ENCODE measurements around the gene DBI.
"Not testable (repeated sequence)": the region's sequence is repeated elsewhere in the genome, so short reads cannot be mapped to it uniquely, and the experiment has no call there.

DBI gene

GRCh38 chr2:119365436-119365835 is 1.3 kb upstream of the DBI start:
- DNase-seq (ENCODE audit: low spot score): no peak

GRCh38 chr2:119366161-119366648 is 572 bp upstream of the DBI start:
- DNase-seq (ENCODE audit: low spot score): peak; percentile 34

GRCh38 chr2:119367472-119368099 is 809 bp downstream of the DBI start:
- no peak for DNase-seq (ENCODE audit: low spot score)

GRCh38 chr2:119369845-119370244 is 3.1 kb downstream of the DBI start:
- no peak for DNase-seq (ENCODE audit: low spot score)

- DNase-seq (ENCODE audit: low spot score): no peak
Measured at GRCh38 chr2:119371111-119371510, 4.3 kb downstream of the DBI start.

- DNase-seq (ENCODE audit: low spot score): no peak
Measured at GRCh38 chr2:119372778-119373568, 6.2 kb downstream of the DBI start.

GRCh38 chr2:119373907-119374745 is 7.3 kb downstream of the DBI start:
- not testable (repeated sequence) for DNase-seq (ENCODE audit: low spot score)

- not testable (repeated sequence) for DNase-seq (ENCODE audit: low spot score)
Measured at GRCh38 chr2:119376406-119376805, 9.6 kb downstream of the DBI start.

GRCh38 chr2:119376810-119377209 is 10.0 kb downstream of the DBI start:
- DNase-seq (ENCODE audit: low spot score): no peak

GRCh38 chr2:119377294-119377992 is 10.7 kb downstream of the DBI start:
- DNase-seq (ENCODE audit: low spot score): no peak

GRCh38 chr2:119377993-119378345 is 11.2 kb downstream of the DBI start:
- DNase-seq (ENCODE audit: low spot score): no peak

- no peak for DNase-seq (ENCODE audit: low spot score)
Measured at GRCh38 chr2:119378566-119378965, 11.8 kb downstream of the DBI start.

- DNase-seq (ENCODE audit: low spot score): no peak
Measured at GRCh38 chr2:119383410-119384140, 16.8 kb downstream of the DBI start.

GRCh38 chr2:119384971-119385370 is 18.2 kb downstream of the DBI start:
- DNase-seq (ENCODE audit: low spot score): no peak

- DNase-seq (ENCODE audit: low spot score): no peak
Measured at GRCh38 chr2:119385466-119385865, 18.7 kb downstream of the DBI start.

- DNase-seq (ENCODE audit: low spot score): no peak
Measured at GRCh38 chr2:119387381-119388129, 20.8 kb downstream of the DBI start.

- no peak for DNase-seq (ENCODE audit: low spot score)
Measured at GRCh38 chr2:119389615-119390306, 23.0 kb downstream of the DBI start.

- DNase-seq (ENCODE audit: low spot score): no peak
Measured at GRCh38 chr2:119393971-119394748, 27.4 kb downstream of the DBI start.

GRCh38 chr2:119397196-119397595 is 30.4 kb downstream of the DBI start:
- DNase-seq (ENCODE audit: low spot score): no peak
